HL-60 (cell line): ENCODE measurements around the gene ZFP36L1.

Experiments
- CTCF ChIP-seq: IDR thresholded peaks from one replicate; pipeline ENCODE4 v1.5.1; 2011; ENCODE audit warnings: low read length, control low read depth, inconsistent platforms; ENCODE audit not compliant: insufficient read depth
- GABPA ChIP-seq: IDR thresholded peaks from 2 replicates; pipeline ENCODE4 v1.6.1; 2012; ENCODE audit warnings: low read depth
- POLR2AphosphoS5 ChIP-seq: IDR thresholded peaks from 2 replicates; pipeline ENCODE4 v1.6.1; 2012; ENCODE audit warnings: low read depth
- SPI1 ChIP-seq: IDR thresholded peaks from 2 replicates; pipeline ENCODE4 v1.6.1; 2012; ENCODE audit warnings: low read depth, mild to moderate bottlenecking, borderline replicate concordance
- TF ChIP-seq, protein P1 (sequence below): IDR thresholded peaks from 2 replicates; pipeline ENCODE4 v1.6.1; 2012; ENCODE audit warnings: low read depth; ENCODE audit not compliant: insufficient replicate concordance

DNA sequence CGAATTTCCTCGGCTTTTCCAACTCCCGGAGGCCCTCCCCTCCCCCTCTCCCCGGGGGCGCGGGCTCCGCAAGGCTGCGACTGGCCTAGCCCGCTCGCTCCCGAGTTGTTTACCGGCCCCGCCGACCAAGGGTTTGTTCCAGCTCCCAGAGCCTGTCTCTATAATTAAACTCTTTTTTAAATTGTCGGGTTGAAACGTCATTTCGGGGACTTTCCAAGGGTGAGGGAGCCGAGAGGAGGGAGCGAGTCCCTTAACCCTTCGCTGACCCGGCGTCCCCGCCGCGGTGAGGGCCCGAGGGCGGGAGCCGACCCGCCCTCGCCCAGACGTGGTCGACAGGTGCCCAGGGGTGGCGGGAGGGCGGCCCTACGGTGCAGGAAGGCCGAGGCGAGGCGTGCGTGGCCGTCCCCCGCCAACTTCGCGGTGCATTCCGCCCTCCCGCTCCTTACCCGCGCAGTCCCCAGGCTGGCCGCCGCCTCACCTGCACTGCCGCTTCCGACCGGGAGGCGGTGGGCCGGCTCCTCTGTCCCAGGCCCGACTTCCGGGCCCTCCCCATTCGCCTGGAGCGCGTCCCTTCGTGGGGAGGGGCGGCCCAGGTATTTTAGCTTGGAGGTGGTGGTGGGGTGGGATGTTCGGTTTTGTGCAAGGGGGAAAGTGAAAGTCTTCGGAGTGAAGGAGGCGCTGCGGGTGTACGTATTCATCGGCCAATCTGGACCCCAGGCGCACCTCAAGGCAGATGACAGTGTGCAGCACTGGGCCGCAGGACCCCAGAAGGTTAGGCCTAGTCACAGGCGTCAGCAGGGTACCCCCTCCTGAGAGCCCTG is 2.9 kb upstream of the ZFP36L1 start:
- TF ChIP-seq CTCF (no peak), SPI1 (no peak), POLR2AphosphoS5 (no peak), GABPA (no peak)
- TF ChIP-seq, protein P1, sequence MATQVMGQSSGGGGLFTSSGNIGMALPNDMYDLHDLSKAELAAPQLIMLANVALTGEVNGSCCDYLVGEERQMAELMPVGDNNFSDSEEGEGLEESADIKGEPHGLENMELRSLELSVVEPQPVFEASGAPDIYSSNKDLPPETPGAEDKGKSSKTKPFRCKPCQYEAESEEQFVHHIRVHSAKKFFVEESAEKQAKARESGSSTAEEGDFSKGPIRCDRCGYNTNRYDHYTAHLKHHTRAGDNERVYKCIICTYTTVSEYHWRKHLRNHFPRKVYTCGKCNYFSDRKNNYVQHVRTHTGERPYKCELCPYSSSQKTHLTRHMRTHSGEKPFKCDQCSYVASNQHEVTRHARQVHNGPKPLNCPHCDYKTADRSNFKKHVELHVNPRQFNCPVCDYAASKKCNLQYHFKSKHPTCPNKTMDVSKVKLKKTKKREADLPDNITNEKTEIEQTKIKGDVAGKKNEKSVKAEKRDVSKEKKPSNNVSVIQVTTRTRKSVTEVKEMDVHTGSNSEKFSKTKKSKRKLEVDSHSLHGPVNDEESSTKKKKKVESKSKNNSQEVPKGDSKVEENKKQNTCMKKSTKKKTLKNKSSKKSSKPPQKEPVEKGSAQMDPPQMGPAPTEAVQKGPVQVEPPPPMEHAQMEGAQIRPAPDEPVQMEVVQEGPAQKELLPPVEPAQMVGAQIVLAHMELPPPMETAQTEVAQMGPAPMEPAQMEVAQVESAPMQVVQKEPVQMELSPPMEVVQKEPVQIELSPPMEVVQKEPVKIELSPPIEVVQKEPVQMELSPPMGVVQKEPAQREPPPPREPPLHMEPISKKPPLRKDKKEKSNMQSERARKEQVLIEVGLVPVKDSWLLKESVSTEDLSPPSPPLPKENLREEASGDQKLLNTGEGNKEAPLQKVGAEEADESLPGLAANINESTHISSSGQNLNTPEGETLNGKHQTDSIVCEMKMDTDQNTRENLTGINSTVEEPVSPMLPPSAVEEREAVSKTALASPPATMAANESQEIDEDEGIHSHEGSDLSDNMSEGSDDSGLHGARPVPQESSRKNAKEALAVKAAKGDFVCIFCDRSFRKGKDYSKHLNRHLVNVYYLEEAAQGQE, result no peak
